Raji (cell line): ENCODE data around the gene JARID2.

ENCODE experiments used
- POLR2A ChIP-seq: IDR thresholded peaks from 2 replicates; pipeline ENCODE4 v1.6.1; 2011; ENCODE audit warnings: low read depth, low read length, control low read depth; ENCODE audit not compliant: insufficient read depth

JARID2 gene

DNA sequence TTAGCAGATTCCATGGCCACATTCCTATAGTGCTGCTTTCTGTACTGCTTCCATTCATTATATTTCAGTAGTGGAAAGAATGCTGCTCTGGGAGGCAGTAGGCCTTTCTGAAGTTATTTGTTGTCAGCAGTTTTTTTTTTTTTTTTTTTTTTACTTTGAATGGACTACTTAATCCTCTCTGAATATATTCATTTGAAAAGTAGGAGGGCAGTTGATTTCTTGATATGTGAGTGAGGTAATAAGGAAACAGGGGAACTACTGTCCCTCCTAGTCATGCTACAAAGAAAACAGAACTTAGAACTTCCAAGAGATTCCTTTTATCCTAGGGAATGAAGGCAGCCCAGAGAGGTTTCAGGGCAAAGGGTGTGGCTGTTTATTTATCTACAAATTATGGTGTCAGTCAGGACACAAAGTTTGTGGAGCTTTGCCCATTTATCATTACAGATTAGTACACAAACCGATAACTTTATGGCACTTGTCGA lies 155.9 kb downstream of the JARID2 start:
- TF ChIP-seq POLR2A = no peak

DNA sequence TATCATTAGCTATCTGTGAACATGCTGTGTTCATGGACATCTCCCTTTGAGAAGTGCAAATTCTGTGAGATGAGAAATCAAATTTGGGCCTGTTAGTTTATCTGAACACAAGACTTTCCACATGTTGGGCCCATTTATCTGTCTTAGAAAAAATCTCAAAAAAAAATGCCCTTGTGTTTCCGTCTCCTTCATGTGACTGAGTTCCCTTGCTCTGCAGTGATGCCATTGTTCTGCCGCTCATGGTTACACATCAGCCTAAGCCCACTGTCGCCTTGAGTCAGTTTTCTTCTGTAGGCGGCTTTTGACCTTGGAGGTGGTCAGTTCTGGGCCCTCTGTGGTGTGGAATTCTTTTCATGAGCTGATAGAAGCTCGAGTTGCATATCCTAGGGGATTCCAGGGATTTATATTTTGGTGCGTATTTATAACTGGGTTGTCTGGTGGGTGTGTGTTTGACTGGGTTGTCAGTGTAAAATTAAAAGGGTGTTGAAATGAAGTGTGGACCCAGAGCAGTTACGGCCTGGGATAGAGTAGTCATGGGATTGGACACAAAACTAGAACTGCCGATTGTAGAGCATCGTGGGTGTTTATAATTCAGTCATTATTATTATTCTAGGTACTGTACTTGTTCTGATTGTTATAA lies 156.7 kb downstream of the JARID2 start:
- no peak for TF ChIP-seq POLR2A

DNA sequence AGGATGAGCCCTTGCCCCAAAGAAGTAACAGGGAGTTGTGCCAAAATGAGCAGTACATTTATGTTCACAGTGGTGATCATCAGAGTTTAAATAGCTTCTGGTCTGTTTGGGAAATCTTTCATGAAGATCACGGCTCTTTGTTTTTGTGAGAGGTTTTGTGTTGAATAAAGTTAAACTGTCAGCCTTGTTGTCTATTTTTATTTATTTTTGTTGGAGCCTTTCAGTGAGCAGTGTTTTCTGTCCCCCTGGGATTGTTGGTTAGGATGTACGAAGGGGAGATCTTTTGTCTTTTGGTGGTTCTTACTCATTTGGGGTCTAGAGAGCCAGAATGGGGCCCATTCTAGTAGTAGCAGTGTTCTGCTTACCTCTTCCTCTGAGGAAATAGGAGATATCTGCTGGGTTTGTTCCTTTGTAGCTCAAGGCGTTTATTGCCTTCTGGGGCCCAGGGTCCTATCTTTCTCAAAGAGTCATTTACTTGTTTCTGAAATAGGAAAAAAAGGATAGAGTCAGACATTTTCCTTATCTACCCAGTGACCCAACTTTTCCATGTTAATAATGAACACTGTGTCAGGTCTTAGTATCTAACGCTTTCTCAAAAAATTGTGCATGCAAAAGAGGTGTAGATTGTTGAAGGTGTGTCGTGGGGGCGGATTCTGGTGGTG lies 157.4 kb downstream of the JARID2 start:
- TF ChIP-seq POLR2A = no peak

DNA sequence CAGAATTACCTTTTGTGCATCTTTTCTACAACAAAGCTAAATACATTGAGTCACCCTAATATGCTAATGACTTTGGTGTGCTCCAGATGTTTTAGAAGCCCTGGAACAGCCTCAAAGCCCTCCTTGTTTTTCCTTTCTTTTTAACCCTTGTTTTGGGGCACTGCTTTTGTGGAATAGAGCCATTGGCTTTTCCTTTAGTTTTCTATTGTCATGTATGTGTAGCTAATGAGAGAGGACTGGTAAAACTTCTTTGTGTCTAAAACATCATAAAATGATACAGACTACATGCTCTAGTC lies 158.8 kb downstream of the JARID2 start:
- no peak for TF ChIP-seq POLR2A

DNA sequence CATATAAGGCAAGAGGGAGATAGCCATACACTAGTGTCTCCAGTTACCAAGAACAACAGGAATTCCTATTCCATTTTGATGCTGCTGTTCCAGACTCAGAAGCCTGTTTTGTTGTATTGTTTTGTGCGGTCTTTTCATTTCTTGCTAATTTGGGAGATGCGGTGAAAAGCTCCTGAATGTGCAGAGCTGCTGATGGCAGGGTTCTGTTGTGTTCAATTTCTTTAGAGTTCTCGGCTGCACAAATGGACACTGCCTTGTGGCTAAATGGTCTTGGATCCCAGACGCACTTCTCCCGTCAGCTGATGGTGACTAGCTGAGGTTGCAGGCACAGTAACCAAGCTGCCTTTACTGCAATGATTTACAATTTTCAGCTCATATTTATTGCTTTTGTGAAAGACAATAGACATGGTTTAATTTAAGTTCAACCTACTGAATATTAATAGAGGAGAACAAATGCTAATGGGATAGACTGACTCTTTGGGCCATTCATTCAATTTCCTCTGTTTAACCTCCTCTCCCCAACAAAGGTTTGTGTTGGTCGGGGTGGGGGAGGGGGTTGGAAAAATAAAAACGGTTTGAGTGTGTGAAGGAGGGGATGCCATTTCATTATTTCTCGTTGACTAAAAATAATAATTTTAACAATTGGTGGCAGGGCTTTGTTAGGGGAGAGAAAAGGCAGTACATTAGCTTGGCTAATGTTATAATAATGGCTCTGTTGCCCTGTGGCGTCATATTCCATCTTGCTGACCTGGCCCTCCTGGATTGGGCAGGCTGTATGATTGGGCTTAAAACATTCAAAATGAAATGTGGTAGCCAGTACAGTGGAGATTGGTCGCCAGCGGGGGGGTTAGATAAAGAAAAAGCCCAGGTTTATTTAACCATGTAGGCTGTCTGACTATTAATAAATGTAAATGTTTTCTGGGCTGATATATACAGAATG lies 159.5 kb downstream of the JARID2 start:
- no peak for TF ChIP-seq POLR2A

DNA sequence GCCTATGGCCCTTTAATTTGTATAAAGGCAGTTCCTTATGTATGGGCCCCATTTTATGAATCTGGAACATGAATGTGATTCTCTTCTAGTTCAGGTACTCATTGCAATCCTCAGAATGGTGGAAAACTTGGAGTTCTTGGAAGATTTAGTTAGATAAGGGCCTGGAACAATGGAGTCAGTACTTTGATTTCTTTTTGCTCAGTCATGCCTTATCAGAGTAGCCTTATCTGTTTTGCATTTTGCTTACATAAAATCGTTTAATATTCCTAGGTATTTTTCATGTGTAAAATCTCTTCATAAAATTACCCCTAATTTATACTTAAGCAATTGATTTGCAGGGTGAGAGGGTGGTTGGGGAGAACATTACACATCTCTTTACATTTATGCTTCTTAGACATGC lies 160.6 kb downstream of the JARID2 start:
- no peak for TF ChIP-seq POLR2A

DNA sequence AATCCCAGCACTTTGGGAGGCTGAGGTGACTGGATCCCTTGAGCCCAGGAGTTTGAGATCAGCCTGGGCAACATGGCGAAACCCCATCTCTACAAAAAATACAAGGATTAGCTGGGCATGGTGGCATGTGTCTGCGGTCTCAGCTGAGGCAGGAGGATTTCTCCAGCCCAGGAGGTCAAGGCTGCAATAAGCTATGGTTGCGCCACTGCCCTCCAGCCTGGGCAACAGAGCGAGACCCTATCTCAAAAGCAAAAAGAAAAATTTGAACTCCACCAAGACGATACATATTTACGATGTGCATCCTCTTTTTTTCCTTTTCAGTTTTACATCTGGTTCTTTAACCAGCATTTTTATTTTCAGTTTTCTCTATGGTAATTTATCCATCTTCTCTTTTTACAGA lies 162.1 kb downstream of the JARID2 start:
- TF ChIP-seq POLR2A = no peak

DNA sequence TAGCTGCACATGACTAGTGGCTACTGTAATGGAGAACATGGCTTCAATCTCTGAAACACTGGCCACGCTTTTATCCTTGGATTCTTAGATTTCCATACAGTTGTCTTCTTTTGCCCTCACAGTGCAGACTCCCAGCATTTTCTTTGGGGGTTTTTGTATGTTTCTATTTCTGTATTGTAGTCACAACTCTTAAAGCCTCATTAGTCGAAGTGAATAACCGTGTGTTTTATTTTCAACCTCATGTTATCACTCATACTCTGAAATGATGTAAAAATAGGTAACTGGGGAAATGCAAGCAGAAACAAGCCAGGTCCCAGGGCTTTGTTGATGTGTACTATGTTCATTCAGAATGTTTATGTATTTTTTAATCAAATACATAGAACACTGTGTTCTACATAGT lies 162.9 kb downstream of the JARID2 start:
- TF ChIP-seq POLR2A = no peak

DNA sequence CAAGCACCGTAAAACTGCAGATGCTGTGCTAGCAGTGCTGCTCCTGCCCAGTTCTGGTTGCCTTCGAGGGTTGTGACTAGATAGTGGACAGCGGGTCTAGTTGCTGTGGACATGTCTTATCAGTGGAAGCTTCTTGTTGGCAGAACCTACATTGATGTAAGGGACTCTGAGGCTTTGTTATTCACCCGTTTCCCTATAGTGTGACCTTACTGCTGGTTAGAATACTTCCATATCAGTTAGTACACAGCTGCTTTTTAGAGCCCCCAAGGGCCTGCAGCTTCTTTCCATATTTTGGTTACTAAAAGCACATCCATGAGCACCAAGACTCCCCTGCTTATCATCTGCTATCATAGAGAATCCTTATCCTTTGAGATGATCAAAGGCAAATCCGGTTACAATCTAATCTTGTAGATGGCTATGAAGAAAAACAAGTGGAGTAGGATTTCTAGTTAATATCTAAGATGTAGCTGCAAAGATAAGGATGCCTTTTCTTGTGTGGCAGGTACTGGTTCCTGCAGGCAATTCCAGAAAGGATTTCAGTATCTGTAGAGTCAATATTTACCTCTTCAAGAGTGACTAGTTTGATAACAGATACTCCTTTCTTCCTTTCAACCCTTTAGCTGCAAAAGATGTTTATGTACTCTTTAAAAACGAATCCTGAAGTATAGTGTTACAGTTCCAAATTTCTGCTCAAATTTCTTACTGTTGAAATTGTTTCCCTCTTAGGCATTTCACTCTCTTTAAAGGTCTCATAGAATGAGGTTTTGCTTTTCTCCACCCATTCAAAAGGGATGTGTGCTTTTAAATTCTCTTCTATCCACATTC lies 163.6 kb downstream of the JARID2 start:
- no peak for TF ChIP-seq POLR2A

DNA sequence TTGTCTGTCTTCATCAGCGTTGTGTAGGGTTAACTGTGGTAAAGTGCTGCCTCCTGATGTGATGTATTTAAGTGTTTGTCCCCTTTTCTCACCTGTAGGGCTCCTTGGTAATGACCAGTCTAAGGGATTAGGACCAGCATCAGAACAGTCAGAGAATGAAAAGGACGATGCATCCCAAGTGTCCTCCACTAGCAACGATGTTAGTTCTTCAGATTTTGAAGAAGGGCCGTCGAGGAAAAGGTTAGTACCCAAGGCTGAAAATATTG lies 164.2 kb downstream of the JARID2 start:
- TF ChIP-seq POLR2A = no peak

DNA sequence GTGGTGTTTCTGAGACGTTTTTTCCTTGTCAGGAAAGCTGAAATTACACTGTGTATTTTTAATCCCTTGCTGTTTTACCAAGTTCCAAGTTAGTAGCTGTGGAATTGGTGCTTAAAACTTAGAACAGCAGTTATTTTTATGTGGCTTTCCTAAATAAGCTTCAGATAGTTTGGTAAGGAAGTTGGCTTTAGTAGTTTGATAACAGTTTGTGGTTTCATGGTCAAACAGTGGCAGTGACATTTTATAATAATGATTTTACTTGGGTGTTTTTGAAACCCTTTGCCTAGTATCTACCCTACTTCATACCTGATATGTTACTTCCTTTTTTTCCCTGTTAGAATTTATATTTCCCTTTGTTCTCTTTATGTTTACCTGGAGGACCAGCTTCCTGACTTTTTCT lies 164.9 kb downstream of the JARID2 start:
- TF ChIP-seq POLR2A = no peak

DNA sequence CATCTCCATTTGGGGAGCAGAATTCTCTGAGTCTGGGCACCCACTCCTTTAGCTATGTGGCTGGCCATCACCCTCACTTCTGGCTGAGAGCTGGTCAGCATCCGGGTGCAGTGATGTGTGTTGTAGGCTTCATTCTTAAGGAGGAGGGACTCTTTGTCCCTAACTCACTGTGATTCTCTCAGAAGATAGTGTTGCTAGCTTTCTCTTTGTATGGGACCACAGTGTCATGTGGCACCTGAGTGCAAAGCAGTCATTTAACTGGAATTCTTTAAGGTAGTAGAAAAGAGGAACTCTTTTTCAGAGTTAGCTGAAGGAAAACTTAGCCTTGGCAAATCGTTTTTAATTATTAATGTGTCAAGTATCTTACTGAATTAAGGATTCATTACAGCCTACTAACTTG lies 165.9 kb downstream of the JARID2 start:
- TF ChIP-seq POLR2A = no peak

DNA sequence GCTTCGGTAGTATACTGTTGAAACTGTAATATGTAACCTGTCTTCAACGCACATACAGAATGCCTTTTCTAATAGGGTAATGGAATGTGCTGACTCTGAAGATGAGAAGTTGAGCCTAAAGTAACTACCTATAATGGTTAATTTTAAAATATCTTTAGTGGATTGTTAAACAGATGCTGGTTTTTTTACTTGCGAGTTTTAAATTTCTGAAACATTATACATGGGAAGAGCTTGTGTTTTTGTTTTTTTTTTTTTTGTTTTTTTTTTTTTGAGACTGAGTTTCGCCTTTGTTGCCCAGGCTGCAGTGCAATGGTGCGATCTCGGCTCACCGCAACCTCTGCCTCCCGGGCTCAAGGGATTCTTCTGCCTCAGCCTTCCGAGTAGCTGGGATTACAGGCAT lies 166.9 kb downstream of the JARID2 start:
- TF ChIP-seq POLR2A = no peak

DNA sequence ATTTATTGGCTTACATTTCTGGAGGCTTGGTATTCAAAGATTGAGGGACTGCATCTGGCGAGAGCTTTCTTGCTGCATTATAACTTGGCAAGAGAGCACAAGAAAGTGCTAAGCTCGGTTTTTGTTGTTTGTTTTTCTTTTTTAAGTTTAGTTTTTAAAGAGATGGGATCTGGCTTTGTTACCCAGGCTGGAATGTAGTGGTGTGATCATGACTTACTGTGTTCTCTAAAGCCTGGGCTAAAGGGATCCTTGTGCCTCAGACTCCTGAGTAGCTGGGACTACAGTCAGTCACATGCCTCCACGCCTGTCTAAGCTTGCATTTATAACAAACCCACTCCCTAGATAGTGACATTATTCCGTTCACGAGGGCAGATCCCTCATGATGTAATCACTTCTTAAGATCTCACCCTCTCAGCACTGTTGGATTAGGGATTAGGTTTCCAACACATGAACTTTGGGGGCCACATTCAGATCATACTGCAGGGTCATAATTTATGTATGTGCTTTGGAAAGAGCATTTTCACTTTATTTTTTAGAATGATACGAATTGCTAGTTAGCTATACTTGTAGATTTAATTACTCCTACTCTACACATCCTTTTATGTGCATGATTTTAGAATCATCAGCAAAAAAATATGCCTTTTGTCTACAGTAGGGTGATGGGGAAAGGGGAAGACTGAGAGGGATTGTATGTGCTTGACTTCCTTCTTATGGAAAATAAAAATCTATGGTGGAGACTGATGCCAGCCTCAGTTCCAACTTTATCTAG lies 167.8 kb downstream of the JARID2 start:
- no peak for TF ChIP-seq POLR2A

DNA sequence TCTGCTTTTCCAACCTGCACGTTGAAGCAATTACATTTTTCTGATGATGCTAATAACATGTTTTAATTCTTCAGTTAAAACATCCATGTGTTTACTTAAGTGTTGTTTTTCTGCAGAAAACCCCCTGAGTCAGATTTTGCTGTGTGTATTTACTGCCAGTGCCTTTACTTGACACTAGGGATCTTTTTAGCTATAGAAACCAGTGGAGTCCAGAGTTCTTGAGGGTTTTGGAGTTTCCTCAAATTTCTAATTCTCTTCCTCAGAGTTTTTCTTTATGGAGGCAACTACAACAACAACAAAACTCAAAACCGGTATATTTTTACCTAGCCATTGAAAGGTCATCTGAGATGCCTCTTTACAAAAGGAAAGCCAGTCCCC lies 168.4 kb downstream of the JARID2 start:
- TF ChIP-seq POLR2A = no peak
